ENCODE results near the gene COG2.

The COG2 gene

DNA sequence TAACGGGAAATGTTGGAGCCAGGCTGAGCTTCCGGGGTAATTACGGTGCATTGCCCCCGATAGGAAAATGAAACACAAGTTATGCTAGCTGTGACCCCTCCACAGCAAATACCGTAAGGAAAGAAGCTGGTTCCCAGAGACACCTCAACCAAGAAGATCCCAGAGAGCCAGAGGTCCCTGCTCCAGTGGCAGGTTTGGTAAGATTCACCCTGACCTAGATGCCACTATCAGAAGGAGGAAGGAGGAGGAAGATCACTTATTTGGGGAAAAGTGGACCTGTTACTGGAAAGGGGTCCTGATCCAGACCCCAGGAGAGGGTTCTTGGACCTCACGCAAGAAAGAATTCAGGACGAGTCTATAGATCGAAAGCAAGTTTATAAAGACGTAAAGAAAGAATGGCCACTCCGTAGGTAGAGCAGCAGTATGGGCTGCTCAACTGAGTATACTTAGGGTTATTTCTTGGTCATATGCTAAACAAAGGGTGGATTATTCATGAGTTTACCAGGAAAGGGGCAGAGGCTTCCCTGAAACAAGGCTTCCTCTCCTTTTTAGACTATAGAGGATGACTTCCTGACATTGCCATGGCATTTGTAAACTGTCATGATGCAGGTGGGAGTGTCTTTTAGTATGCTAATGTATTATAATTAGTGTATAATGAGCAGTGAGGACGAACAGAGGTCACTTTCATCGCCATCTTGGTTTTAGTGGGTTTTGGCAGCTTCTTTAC is 97.4 kb downstream of the COG2 start:
- DNase-seq (ENCODE audit: extremely low read depth, insufficient read length) = no peak
- Histone ChIP-seq H3K36me3 (ENCODE audit: control insufficient read depth, insufficient read depth, low read length) (no peaks in the 10 kb centered on the region), H3K4me3 (replicated peaks; ENCODE audit: low read depth, low read length) (no peak overlapping the region), H3K27me3 (replicated peaks; ENCODE audit: control insufficient read depth, insufficient read depth, low read length) (no peaks in the 10 kb centered on the region; the same call in 1 of the 2 replicates)
- no peak for TF ChIP-seq CTCF (IDR thresholded peaks at IDR 0.05; ENCODE audit: insufficient read depth, low read length, poor library complexity, severe bottlenecking)

All from GM06990 (cell line).